ENCODE measurements around the gene PNKD.

The PNKD gene, protein sequence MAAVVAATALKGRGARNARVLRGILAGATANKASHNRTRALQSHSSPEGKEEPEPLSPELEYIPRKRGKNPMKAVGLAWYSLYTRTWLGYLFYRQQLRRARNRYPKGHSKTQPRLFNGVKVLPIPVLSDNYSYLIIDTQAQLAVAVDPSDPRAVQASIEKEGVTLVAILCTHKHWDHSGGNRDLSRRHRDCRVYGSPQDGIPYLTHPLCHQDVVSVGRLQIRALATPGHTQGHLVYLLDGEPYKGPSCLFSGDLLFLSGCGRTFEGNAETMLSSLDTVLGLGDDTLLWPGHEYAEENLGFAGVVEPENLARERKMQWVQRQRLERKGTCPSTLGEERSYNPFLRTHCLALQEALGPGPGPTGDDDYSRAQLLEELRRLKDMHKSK

DNA sequence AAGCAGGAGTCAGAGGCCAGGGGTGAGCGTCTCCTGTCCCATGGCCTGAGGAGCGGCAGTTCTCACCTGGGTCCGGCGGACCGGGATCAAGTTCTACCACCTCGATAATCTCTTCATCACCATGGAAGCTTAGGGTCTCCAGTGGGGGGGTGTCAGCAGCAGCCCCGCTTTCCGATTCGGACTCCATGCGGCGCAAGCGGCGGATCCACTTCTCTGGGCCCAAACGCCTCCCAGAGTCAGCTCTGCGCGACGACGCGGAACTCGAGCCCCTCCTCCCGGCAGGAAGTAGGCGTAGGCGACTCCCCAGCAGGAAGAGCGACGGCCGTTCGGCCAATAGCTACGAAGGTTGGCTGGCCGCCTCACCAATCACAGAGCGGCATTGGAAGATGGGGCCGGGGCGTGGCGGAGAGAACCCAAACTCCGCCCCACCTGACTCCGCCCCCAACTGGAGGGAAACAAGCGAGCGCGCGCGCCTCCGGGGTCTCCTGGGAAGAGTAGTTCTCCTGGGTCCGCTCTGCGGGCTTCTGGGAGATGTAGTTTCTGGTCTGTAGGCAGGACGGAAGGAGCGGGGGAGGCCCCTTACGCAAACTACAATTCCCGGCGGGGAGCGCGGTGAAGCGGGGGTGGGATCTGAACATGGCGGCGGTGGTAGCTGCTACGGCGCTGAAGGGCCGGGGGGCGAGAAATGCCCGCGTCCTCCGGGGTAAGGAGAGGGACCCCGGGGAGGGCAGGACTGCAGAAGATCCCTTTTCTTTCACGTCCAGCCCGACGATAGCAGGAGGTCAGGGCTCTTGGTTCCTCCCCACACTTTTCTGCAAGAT is at the start of gene PNKD, which contains the start of gene AAMP:
PNKD (plus strand) TSS at position 620 of the 821 bp plus-strand sequence; CDS start at position 637, 17 bp downstream.
AAMP (minus strand) TSS at position 238 of the 821 bp plus-strand sequence; CDS start at position 187, 51 bp downstream.
- DNase-seq, result peak; percentile 100

DNA sequence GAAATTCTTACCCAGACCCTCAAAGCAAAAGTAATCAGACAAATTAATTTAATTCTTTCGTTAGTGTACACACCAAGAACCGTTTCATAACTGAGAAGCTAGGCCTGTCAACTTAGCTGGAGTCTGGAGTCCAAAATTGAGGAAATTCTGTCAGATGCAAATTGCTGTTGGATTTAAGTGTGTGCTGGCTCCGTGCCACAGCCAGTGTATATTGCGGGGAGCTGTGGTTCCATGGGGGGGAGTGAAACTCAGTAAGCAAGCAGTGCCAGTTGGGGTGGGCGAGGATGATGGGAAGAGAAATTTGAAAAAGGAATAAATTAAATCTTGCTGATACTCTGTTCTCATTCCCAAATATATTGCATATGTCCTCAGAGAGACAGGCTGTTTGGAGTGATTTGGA is 49.3 kb upstream of the PNKD start:
- DNase-seq, result no peak

DNA sequence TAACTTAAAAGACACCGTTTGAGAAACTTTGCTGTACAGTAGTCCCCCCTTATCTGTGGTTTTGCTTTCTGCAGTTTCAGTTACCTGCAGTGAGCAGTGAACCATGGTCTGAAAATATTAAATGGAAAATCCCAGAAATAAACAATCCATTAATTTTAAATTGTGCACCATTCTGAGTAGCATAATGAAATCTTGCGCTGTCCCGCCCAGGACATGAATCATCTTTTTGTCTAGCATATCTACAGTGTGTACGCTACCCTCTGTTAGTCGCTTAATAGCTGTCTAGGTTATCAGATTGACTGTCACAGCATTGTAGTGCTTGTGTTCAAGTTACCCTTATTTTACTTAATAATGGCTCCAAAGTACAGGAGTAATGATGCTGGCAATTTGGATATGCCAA is 47.3 kb upstream of the PNKD start:
- peak; percentile 68 for DNase-seq

DNA sequence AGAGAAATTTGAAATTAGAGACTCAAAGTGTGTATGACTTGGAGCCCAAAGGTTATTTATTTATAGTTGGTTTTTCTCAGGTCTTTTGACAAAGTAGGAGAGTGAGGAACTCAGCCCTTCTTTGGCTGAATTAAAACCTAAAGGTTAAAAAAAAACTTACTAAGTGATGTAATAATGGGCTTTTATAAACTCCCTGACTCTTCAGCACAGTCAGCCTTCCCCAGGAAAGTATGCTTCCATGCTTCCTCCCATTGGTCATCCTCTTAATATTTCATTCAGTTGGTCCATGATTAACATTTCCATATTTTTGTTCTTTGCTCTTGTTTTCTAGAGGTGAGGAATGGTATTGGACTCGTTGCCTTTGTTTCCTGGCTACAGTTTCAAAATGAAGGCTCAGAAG is 46.1 kb upstream of the PNKD start:
- DNase-seq, result no peak

DNA sequence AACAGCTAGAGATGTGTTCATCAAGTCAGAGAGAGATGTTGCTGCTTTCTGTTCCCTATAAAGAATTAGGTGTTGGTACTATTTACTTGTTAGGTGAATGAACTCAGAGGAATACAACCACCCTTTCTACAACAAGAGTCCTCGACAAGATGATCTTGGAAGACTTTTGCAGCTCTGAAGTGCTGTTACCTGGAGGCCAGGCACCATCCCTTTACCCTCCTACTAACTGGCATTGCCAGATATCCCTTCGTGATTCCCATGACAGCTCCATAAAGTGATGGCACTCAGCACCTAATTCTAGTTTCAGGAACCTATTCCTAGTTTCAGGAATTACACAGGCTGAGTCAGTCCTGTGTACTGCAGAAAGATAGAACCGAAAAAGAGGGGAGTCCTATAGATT is 43.4 kb upstream of the PNKD start:
- DNase-seq, result no peak

DNA sequence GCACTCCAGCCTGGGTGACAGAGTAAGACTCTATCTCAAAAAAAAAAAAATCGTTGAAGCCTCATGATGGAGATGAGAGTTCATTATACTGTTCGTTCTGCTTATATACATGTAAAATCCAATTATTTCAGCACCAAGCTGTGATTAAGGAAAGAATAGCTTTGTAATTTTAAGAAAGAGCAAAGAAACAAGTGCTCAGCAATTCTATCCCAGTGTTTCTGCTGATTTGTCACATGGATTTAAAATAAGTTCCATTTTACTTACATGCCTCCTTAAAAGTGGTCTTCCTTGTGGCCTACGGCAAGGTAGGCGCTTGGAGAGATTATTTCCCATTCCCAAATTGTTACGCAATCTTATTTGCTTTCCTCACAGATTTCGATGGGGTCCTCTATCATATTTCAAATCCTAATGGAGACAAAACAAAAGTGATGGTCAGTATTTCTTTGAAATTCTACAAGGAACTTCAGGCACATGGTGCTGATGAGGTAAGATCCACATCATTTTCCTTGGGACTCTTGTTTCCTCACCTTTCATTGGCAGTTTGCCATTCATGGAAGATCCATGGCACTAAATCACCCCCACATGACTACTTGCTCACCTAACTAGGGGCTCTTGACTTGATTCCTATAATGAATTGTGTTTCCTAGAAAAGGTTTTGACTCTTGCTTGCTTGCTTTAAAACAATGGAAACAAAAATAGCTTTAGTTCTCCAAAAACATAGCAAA is 41.8 kb upstream of the PNKD start:
- DNase-seq, result no peak

DNA sequence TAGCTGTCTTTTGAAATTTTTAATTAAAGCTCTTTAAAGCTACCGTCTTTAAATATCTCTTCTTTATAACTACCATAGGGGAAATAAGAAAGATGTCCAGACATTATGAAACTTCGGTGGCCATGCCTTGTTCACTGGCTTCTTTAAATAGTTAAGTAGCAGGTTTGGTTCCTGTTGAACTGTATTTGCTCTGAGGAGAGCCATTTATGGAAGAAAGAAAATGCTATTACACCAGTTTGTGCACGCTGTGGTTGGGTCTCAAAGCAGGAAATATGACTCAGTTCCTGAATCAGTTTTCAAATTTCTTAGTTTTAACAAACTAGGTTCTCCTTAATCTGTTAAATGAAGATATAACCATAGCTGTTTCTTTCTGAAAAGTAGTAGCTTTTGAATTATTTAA is 41.1 kb upstream of the PNKD start:
- peak; percentile 73 for DNase-seq

DNA sequence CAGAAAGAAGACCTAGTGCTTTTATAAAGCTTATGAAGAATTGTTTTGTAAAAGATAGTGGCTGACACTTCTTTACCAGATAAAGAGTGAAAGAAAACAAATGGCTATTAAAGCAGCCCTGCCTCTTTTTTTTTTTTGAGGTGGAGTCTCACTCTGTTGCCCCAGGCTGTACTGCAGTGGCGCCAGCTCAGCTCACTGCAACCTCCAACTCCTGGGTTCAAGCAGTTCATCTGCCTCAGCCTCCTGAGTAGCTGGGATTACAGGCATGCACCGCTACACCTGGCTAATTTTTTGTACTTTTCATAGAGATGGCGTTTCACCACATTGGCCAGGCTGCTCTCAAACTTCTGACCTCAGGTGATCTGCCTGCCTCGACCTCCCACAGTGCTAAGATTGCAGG is 40.5 kb upstream of the PNKD start:
- no peak for DNase-seq

DNA sequence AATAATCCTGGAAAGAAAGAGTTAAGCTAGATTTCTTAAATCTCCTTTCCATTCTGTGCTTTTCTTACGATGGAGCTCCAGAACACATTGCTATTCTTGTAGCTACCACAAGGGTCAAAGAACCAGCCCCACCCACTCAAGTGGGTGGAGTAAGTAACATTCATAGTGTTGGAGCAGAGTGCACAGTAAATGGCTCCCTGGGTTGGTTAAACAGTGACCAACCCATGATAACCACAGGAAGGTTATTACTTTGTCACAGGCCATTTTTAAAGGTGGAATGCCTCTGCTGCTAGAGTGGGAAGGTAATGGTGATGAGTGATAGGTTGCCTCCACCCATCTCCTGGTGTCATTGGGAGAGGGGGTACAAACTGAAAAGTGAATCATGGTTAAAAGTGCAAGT is 39.4 kb upstream of the PNKD start:
- no peak for DNase-seq

DNA sequence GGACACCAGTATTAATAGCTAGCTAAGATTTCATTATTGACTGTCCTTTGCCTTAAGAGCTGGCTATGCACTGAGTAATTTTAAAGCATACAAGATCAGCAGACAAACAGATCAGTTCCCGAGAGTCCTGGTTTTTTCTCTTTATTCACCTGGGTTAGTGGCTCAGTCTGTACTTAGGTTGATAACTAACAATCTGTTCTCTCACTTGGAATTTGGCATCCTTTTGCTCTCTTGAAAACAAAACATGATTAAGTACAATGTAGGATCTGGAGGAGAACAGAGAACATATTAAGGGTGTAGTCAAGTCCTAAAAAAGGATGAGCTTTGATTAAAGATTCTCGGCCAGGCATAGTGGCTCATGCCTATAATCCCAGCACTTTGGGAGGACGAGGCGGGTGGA is 36.8 kb upstream of the PNKD start:
- no peak for DNase-seq

DNA sequence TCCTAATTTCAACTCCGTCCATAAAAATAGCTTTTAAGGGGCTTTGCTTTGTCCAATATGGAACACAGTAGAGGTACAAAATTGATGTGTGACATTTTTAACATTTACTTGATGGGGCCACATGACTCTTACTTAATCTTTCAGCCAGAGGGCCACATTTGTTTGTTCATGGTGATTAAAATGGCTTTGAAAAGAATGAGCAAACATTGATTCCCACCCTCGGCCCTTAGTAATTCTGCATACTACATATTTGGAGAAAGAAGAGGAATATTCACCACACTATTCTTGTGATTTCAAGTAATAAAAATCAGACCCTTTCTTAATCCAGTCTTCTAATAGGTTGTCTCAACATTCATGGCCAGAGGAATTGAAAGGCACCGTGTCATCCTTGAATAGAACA is 35.8 kb upstream of the PNKD start:
- DNase-seq, result no peak

DNA sequence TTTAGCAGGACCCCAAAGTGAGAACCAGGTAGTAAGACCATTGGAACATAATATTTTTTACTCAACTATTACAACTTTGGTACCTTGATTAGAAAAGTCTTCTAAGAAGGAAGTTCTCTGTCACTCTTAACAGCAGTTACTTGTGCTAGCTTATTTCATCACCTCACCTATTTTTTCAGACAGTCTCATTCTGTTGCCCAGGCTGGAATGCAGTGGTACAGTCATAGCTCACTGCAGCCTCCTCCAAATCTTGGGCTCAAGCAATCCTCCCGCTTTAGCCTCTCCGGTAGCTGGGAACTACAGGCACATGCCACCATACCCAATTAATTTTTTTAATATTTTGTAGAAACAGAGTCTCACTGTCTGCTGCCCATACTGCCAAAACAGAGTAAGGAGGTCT is 35.3 kb upstream of the PNKD start:
- DNase-seq, result no peak

DNA sequence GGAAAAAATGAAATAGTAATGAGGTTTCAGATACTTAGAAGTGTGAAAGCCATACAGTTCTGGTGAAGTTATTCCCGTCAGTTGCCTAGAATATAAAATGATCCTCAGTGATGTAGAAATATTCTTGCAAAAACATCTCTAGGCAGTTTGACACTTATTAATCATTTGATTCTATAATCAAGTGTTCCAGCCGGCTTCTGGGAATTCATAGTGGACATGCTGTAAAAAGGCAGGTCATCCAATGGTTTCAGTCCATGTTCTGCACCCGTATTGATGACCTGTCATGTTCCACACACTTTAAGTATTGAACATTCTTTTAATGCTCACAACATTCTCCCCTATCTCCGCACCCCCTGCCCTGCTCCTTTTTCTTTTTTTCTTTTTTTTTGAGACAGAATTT is 33.5 kb upstream of the PNKD start:
- no peak for DNase-seq

DNA sequence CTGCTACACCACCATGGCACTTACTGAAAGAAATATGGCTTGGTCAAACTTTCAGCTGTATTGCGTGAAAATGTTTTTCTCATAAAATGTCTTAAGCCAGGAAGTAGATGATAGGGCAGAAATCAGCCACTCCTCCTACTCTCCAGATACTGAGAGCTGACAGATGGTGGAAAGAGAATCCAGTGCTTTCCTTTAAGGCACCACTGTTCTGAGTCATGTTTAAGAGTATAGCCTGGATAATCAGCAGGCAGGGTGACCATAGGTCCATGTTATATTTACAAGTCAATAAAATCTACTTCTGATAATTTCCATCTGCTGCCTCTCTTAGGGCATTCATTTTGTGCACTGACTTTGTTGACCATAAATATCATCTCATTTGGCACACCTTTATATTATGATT is 31.4 kb upstream of the PNKD start:
- no peak for DNase-seq

DNA sequence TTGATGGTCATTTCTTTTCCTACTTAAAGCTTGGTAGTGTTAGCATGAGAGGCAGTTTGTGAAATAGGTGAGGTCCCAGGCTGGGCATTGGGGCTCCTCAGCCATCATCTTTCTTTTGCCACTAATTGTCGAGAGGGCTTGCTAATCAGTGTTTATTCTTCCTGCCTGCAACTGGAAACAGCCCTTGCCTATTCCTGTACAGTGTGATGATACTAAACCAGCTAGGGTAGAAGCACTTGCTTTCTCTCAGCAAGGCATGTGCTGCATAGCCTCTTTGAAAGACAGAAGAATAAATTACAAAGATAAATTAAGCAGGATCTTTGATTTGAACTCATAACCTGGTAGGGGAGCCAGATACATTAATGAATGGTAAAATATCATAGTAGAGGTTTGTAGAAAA is 26.1 kb upstream of the PNKD start:
- DNase-seq, result no peak

DNA sequence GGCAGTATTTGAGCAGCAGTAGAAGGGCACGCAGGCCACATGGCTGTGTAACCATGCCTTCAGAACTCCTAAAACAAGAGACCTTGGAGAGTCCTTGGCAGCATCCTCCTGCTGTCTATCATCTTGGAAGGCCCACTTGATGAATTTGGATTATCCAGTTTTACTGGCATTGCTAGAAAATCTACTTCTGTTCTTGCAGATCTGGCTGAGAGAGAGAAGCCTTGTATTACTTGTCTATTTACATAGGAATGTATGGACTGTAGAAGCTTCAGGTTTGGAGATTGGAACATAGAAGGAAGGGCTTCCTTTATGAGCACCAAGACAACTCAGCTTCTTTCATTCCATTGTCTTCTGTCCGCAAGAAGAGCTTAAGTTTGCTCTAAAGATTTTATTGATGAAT is 25.7 kb upstream of the PNKD start:
- DNase-seq, result no peak

DNA sequence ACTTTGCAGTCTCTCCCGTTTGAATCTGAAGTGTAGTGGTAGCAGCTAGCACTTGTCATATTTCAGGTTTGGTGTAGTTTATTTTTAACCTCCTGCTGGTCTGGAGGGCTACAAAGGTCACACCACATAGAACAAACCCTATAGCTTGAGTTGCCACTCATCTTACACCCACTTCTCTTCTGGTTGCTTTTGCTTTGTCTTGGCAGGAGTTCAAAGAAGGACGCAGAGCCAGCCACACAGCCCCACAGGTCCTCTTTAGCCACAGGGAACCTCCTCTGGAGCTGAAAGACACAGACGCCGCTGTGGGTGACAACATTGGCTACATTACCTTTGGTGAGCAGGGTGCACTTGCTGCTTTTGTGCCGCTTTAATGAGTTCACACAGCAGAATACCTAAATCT is 25.1 kb upstream of the PNKD start:
- no peak for DNase-seq

DNA sequence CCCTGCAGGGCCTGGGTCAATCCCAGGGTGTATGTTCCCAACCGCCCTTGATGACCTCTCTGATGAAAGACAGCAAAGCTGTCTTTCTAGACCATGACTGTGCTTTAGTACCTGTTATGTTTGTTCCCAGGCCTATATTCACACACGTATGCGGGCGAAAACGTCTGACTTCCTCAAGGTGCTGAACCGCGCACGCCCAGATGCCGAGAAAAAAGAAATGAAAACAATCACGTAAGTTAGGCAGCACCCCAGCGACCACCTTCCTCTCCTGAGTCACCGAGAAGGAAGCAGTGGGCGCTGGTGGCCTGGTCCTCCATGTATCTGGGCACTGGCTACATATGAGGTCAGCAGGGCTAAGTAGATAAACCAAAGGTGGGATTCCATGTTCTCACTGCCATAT is 20.6 kb upstream of the PNKD start:
- peak; percentile 49 for DNase-seq

DNA sequence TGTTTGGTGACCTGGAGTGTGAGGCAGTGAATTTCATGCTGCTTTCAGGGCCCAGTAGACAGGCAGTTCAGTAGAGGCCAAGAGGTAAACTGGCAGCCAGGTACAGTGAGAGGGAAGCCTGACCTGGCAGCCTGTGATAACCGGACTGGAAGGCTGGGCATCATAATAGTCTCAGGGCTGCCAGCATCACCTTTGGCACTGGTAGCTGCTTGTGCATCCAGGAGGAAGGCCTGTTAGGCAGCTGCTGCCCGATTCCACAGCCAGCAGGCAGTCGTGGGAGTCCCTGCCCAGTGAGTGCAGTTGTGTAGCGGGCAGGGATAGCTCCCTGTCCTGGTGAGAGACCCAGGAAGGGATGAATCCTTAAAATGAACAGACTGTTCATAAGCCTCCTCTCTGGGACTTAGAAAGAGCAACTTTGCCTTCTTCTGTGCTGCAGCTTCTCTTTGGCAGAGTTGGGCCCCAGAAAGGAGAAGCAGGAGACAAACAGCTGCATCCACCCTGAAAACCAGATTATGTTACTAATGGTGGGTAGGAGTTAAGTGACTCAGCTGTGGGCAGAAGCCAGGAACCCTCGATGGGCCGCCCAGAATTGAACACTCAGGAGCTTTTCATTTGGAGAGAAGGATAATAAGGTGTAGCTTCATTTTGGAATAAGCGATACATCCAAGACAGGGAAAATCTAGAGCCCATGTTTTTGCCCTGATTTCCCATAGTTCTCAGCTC is 17.6 kb upstream of the PNKD start:
- peak; percentile 57 for DNase-seq

DNA sequence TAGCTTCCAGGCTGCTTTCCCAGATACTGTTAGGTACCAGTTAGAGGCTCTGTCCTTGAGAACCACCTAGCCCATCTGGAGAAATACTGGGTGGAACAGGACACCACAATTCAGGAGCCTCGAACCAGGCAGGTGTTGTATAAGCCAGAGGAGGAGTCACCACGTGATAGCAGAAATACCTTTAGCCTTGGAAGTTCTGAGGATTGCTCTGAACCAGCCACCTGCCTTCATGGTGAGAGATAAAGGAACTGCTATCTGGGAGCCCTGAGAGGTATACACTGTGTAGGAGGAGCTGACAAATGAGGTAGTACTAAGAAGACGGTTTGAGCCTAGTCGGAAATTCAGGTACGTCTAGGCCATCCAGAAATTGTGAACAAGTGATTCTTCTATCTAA is 17.1 kb upstream of the PNKD start:
- no peak for DNase-seq

DNA sequence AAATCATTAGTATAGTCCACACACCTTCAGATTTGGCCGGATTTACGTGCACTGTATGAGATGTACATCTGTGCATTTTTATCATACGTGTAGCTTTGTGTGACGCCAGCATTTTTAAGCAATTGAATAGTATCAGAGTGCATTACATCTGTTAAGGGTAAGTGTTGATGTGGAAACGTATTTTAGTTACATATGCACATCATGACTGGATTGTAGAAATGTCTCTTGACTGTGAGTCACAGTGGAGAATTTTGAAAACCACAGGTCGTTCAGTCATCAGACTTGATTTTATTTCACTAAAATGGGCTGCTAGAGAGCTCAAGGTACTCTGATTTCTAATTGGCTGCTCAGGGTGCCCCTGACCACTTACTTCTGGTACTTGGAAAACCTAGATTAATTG is 14.9 kb upstream of the PNKD start:
- DNase-seq, result no peak

DNA sequence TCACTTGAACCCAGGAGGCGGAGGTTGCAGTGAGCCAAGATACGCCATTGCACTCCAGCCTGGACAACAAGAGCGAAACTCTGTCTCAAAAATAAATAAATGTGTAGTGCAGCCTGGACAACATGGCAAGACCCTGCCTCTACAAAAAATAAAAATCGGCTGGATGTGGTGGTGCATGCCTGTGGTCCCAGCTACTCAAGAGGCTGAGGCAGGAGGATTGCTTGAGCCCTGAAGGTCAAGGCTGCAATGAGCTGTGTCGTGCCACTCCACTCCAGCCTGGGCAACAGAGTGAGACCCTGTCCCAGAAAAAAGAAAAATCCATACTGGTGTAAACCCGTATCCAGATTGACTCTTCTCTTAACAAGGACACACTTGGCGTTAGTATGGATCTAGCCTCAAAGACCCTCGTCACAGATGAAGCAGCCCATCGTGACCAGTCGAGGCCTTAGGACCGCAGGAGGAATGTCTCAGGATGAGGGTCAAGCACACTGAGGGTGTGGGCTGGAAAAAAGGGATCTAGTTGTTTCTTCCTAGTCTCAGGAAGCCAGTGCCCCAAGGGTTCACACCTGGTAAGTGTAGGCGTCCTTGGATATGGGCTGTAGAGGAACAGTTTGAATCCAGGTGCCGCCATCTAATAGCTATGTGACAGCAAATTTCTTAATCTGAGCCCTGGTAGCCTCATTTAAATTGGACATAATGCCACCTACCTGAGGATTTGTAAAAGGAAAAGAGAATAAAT is 13.5 kb upstream of the PNKD start:
- peak; percentile 54 for DNase-seq

Data from activated effector memory CD4-positive, alpha-beta T cell treated with anti-CD3 and anti-CD28 coated beads, Interleukin-2, amount 50 U/mL, for 16 hours (primary cell).